Stimulated activated CD8-positive, alpha-beta memory T cell treated with anti-CD3 and anti-CD28 coated beads, Interleukin-7, amount 100 ng/mL, for 24 hours (primary cell): ENCODE measurements around the gene HERPUD1.
"Not testable (repeated sequence)": the region's sequence is repeated elsewhere in the genome, so short reads cannot be mapped to it uniquely, and the experiment has no call there.

Experiments
- DNase-seq: peaks from one replicate; pipeline ENCODE4 v3.0.0-alpha.2; 2020; ENCODE audit warnings: low read depth

Gene HERPUD1

GRCh38 chr16:56980792-56981724, 49.1 kb downstream of the HERPUD1 start:
- no peak for DNase-seq

- no peak for DNase-seq
Measured at GRCh38 chr16:56981729-56982271, 49.9 kb downstream of the HERPUD1 start.

GRCh38 chr16:56982695-56983094, 50.8 kb downstream of the HERPUD1 start:
- no peak for DNase-seq

GRCh38 chr16:56983211-56983751, 51.3 kb downstream of the HERPUD1 start:
- DNase-seq: no peak

GRCh38 chr16:56984639-56985038, 52.7 kb downstream of the HERPUD1 start:
- DNase-seq: no peak

- DNase-seq: no peak
Measured at GRCh38 chr16:56985288-56985961, 53.5 kb downstream of the HERPUD1 start.

GRCh38 chr16:56985962-56986360, 54.0 kb downstream of the HERPUD1 start:
- DNase-seq: no peak

- no peak for DNase-seq
Measured at GRCh38 chr16:56986361-56986760, 54.4 kb downstream of the HERPUD1 start.

GRCh38 chr16:56986908-56987307, 55.0 kb downstream of the HERPUD1 start:
- DNase-seq: not testable (repeated sequence)

GRCh38 chr16:56987692-56988091, 55.8 kb downstream of the HERPUD1 start:
- no peak for DNase-seq

GRCh38 chr16:56988161-56988947, 56.4 kb downstream of the HERPUD1 start:
- no peak for DNase-seq

GRCh38 chr16:56988948-56989945, 57.3 kb downstream of the HERPUD1 start, which contains the start of gene NLRC5:
Gene NLRC5, plus strand, starts transcription at chr16:56989557. Its CDS starts 31,156 bp downstream, at chr16:57020713.
- DNase-seq: peak; percentile 74

- DNase-seq: no peak
Measured at GRCh38 chr16:56989988-56990387, 58.0 kb downstream of the HERPUD1 start.

- DNase-seq: no peak
Measured at GRCh38 chr16:56990407-56991286, 58.7 kb downstream of the HERPUD1 start.

GRCh38 chr16:56992431-56992830, 60.5 kb downstream of the HERPUD1 start:
- DNase-seq: not testable (repeated sequence)

GRCh38 chr16:56993204-56993603, 61.3 kb downstream of the HERPUD1 start:
- no peak for DNase-seq

- no peak for DNase-seq
Measured at GRCh38 chr16:56994311-56994710, 62.4 kb downstream of the HERPUD1 start.
